Mesenchymal stem cell (in vitro differentiated cells and primary cell): ENCODE results near the gene TUT1.

Experiments
- DNase-seq: peaks from one replicate; pipeline ENCODE4 v3.0.0-alpha.2; 2013
- H2AFZ ChIP-seq: one replicate; pipeline ENCODE4 v1.6.1; 2013; ENCODE audit warnings: low read depth, mild to moderate bottlenecking, control low read depth, inconsistent platforms, low read length, moderate library complexity
- H2AK5ac ChIP-seq: 2 replicates; pipeline ENCODE4 v1.6.1; 2013; ENCODE audit warnings: low read length, moderate library complexity, mild to moderate bottlenecking, inconsistent platforms; ENCODE audit not compliant: severe bottlenecking
- H2BK120ac ChIP-seq: one replicate; pipeline ENCODE4 v1.6.1; 2013; ENCODE audit warnings: low read depth, mild to moderate bottlenecking, inconsistent platforms, low read length, moderate library complexity
- H2BK12ac ChIP-seq, 2 experiments: one replicate each; pipeline ENCODE4 v1.6.1; 2013; ENCODE audit warnings: inconsistent platforms in 2 of 2, low read length in 2 of 2, mild to moderate bottlenecking in 2 of 2, moderate library complexity in 2 of 2, control low read depth in 1 of 2
- H2BK15ac ChIP-seq: one replicate; pipeline ENCODE4 v1.6.1; 2013; ENCODE audit warnings: mild to moderate bottlenecking, low read depth, inconsistent platforms; ENCODE audit not compliant: poor library complexity, severe bottlenecking
- H2BK5ac ChIP-seq: 2 replicates; pipeline ENCODE4 v1.6.1; 2013; ENCODE audit warnings: low read depth, mild to moderate bottlenecking, low read length, control low read depth, inconsistent platforms; ENCODE audit not compliant: poor library complexity, severe bottlenecking
- H3K14ac ChIP-seq, 2 experiments: one replicate each; pipeline ENCODE4 v1.6.1; 2013; ENCODE audit warnings: inconsistent platforms in 2 of 2, low read length in 2 of 2, control low read depth in 1 of 2, mild to moderate bottlenecking in 1 of 2, moderate library complexity in 1 of 2
- H3K18ac ChIP-seq, 2 experiments: one replicate each; pipeline ENCODE4 v1.6.1; 2013; ENCODE audit warnings: inconsistent platforms in 2 of 2, low read length in 2 of 2, control low read depth in 1 of 2, low read depth in 1 of 2, mild to moderate bottlenecking in 1 of 2
- H3K23ac ChIP-seq, 2 experiments: one replicate each; pipeline ENCODE4 v1.6.1; 2013; ENCODE audit warnings: inconsistent platforms in 2 of 2, low read length in 2 of 2, mild to moderate bottlenecking in 2 of 2, moderate library complexity in 2 of 2, control low read depth in 1 of 2
- H3K27ac ChIP-seq: 2 replicates; pipeline ENCODE4 v1.5.1; 2013; ENCODE audit warnings: mild to moderate bottlenecking, moderate library complexity, low read length, control low read depth, inconsistent platforms; ENCODE audit not compliant: poor library complexity, severe bottlenecking
- H3K27me3 ChIP-seq, 2 experiments: 2 replicates each; pipeline versions ENCODE4 v1.6.1 to v1.7.0; 2013; ENCODE audit warnings: low read length in 2 of 2, mild to moderate bottlenecking in 2 of 2, moderate library complexity in 2 of 2, control low read depth in 1 of 2, inconsistent platforms in 1 of 2; ENCODE audit not compliant: control insufficient read depth in 1 of 2, insufficient read depth in 1 of 2
- H3K36me3 ChIP-seq, 2 experiments: 2 replicates each; pipeline versions ENCODE4 v1.6.1 to v1.7.0; 2013; ENCODE audit warnings: low read length in 2 of 2, control low read depth in 1 of 2, inconsistent platforms in 1 of 2, low read depth in 1 of 2, mild to moderate bottlenecking in 1 of 2; ENCODE audit not compliant: insufficient read depth in 2 of 2, control insufficient read depth in 1 of 2
- H3K4ac ChIP-seq, 2 experiments: one replicate each; pipeline ENCODE4 v1.6.1; 2013; ENCODE audit warnings: inconsistent platforms in 2 of 2, low read length in 2 of 2, mild to moderate bottlenecking in 2 of 2, moderate library complexity in 2 of 2, control low read depth in 1 of 2, low read depth in 1 of 2
- H3K4me1 ChIP-seq: 2 replicates; pipeline ENCODE4 v1.6.1; 2013; ENCODE audit warnings: low read depth, low read length, control low read depth; ENCODE audit not compliant: control insufficient read depth, insufficient read depth
- H3K4me2 ChIP-seq: 2 replicates; pipeline ENCODE4 v1.6.1; 2013; ENCODE audit warnings: low read length, mild to moderate bottlenecking, inconsistent platforms; ENCODE audit not compliant: poor library complexity, severe bottlenecking
- H3K4me3 ChIP-seq, 2 experiments: 2 replicates each; pipeline versions ENCODE4 v1.5.1 to v1.7.0; 2013; ENCODE audit warnings: low read length in 2 of 2, mild to moderate bottlenecking in 2 of 2, control low read depth in 1 of 2, low read depth in 1 of 2; ENCODE audit not compliant: insufficient read depth in 1 of 2
- H3K79me1 ChIP-seq: replicated peaks from 2 replicates; pipeline ENCODE4 v1.6.1; 2013; ENCODE audit warnings: mild to moderate bottlenecking, control low read depth, low read length, inconsistent platforms; ENCODE audit not compliant: poor library complexity, severe bottlenecking
- H3K9ac ChIP-seq: 2 replicates; pipeline ENCODE4 v1.7.0; 2013; ENCODE audit warnings: mild to moderate bottlenecking, low read length, moderate library complexity
- H3K9me3 ChIP-seq: 2 replicates; pipeline ENCODE4 v1.7.0; 2013; ENCODE audit warnings: mild to moderate bottlenecking, low read length; ENCODE audit not compliant: control insufficient read depth
- H4K8ac ChIP-seq: one replicate; pipeline ENCODE4 v1.6.1; 2013; ENCODE audit warnings: inconsistent platforms, mild to moderate bottlenecking, low read length, moderate library complexity
- H4K91ac ChIP-seq: one replicate; pipeline ENCODE4 v1.6.1; 2013; ENCODE audit warnings: mild to moderate bottlenecking, low read length, inconsistent platforms
- WGBS: methylation state at CpG from one replicate; pipeline ENCODE4 v1.1.7; 2013; ENCODE audit warnings: mixed read lengths; 5-methylcytosine and 5-hydroxymethylcytosine counted together

TUT1 gene

DNA sequence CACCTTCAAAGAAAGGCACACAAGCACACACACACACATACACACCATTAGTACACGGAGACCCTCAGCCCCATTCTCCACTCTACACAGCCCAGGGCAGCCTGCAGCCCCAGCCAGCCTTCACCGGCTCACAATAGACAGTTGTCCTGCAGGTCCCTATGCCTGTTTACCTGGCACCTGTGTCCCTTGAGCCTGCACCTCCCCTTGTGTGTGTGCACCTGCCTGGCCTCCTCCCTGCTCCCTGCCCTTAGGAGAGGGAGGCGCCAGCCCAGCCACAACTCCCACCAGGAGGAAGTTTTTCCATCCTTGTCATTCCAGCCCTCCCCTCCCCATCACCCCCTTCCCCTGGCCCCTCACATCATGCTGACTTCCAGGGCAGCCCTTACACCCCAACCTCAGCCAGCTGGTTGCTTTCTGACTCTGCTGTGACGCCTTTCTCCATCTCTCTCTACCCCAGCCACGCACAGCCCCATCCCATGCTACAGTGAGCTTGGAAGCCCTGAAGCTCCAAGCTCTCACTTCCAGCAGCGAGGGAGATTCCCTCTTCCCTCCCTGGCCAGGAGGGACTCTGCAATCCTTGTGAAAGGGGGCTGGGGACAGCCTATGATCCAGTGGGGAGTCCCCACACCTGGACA is 49.1 kb downstream of the TUT1 start:
- peak overlapping the region; percentile 96 to 98 for H3K4me3 ChIP-seq
- no peak overlapping the region for H4K91ac ChIP-seq
- peak overlapping the region; percentile 98 for H3K9ac ChIP-seq
- H3K18ac ChIP-seq, result peak overlapping the region; percentile 1 to 58
- no peaks in the 10 kb centered on the region for H3K79me1 ChIP-seq
- peaks cover 20 to 51% of the 10 kb centered on the region in 2 experiments for H3K36me3 ChIP-seq
- peak overlapping the region; percentile 37 for H2AK5ac ChIP-seq
- H3K27me3 ChIP-seq, result no peaks in the 10 kb centered on the region
- no peak overlapping the region for H2AFZ ChIP-seq
- H3K9me3 ChIP-seq, result no peaks in the 10 kb centered on the region
- H2BK120ac ChIP-seq, result no peak overlapping the region
- DNase-seq, result no peak
- H3K4me2 ChIP-seq, result peak overlapping the region; percentile 64
- H2BK15ac ChIP-seq, result no peak overlapping the region
- peak overlapping the region; percentile 82 for H3K27ac ChIP-seq
- H3K23ac ChIP-seq, result peak overlapping the region in 1 of 2 experiments; percentile 66
- WGBS, result 53% methylated on average over 5 of the region's 6 CpGs
- H4K8ac ChIP-seq, result no peak overlapping the region
- H2BK5ac ChIP-seq, result no peak overlapping the region
- H2BK12ac ChIP-seq, result peak overlapping the region; percentile 35 to 37
- peak overlapping the region in 1 of 2 experiments; percentile 54 for H3K4ac ChIP-seq
- peaks cover 44% of the 10 kb centered on the region for H3K4me1 ChIP-seq
- H3K14ac ChIP-seq, result peak overlapping the region in 1 of 2 experiments; percentile 80

- WGBS, result 42% methylated on average over 16 of the region's 16 CpGs
- no peak overlapping the region for H4K8ac ChIP-seq
- DNase-seq, result peak; percentile 30
Measured at GRCh38 chr11:62540804-62541701, 50.3 kb downstream of the TUT1 start.

DNA sequence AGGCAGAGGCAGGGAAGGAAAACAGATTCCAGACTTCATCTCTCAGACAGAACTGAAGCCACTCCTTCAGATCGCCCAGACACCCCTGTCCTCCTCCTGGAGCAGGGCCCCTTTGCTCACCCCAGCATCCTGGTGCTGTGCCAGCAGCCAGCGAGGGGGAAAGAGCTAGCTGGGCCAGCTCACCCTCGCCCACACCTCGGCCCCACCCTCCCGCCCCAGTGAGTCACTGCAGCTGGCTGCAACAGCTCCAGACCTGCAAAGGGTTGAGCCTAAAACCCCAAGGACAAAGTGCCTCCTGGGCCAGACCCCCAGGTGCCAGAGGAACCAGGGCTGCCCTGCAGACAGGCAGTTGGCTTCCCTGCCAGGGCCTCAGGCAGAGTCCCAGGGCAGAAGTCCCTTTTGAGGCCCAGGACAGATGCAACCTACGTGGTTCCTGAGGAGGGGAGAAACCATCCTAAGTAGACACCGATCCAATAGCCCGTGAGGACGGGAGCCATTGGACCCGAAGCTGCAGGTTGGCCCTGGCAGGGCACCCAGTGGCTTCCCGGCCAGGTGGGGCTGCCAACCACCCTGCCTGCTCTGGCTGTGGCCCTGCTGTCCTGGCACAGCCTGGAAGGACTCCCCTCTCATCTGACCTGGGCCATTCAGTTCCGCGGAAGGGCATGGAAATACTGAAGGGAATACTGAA is 51.9 kb downstream of the TUT1 start:
- Histone ChIP-seq H3K79me1 (no peaks in the 10 kb centered on the region), H3K27me3 (no peaks in the 10 kb centered on the region), H2BK15ac (no peak overlapping the region), H3K9me3 (no peaks in the 10 kb centered on the region), H3K4me1 (peaks cover 59% of the 10 kb centered on the region), H3K18ac (peak overlapping the region; percentile 50 to 56), H2BK5ac (peak overlapping the region; percentile 83), H3K9ac (peak overlapping the region; percentile 98), H4K8ac (no peak overlapping the region), H3K4me3 (peak overlapping the region in 1 of 2 experiments; percentile 96), H3K27ac (peak overlapping the region; percentile 90), H2AK5ac (peak overlapping the region; percentile 63), H3K14ac (peak overlapping the region in 1 of 2 experiments; percentile 72), H3K36me3 (peaks cover 37 to 65% of the 10 kb centered on the region in 2 experiments), H2BK120ac (no peak overlapping the region), H4K91ac (peak overlapping the region; percentile 67), H3K4ac (peak overlapping the region in 1 of 2 experiments; percentile 69), H2BK12ac (peak overlapping the region in 1 of 2 experiments; percentile 8), H2AFZ (no peak overlapping the region), H3K4me2 (peak overlapping the region; percentile 40), H3K23ac (no peak overlapping the region)
- DNase-seq, result peak; percentile 77
- 48% methylated on average over 12 of the region's 13 CpGs for WGBS

More at GRCh38 chr11:62540804-62541701, 50.3 kb downstream of the TUT1 start:
- Histone ChIP-seq H3K4me1 (peaks cover 51% of the 10 kb centered on the region), H3K4me3 (peak overlapping the region; percentile 0 to 96), H3K4ac (no peak overlapping the region), H3K4me2 (peak overlapping the region; percentile 64), H2BK12ac (no peak overlapping the region), H2AFZ (no peak overlapping the region), H3K36me3 (peaks cover 21 to 60% of the 10 kb centered on the region in 2 experiments), H3K9me3 (no peaks in the 10 kb centered on the region), H3K23ac (no peak overlapping the region), H3K27ac (peak overlapping the region; percentile 82), H3K9ac (peak overlapping the region; percentile 98), H2BK5ac (no peak overlapping the region), H4K91ac (peak overlapping the region; percentile 2), H2AK5ac (peak overlapping the region; percentile 75), H3K14ac (peak overlapping the region in 1 of 2 experiments; percentile 5), H2BK120ac (no peak overlapping the region), H2BK15ac (no peak overlapping the region), H3K18ac (peak overlapping the region; percentile 0 to 22), H3K79me1 (no peaks in the 10 kb centered on the region), H3K27me3 (no peaks in the 10 kb centered on the region)
